ENCODE results near the gene MINK1.

MINK1 gene

GRCh38 chr17:4833178-4833940 is at the start of gene MINK1:
Gene MINK1, plus strand, starts transcription at chr17:4833340. Its CDS starts 244 bp downstream, at chr17:4833584.
- DNase-seq, result peak; percentile 79

- no peak for DNase-seq
Observed at GRCh38 chr17:4785311-4786105, 47.6 kb upstream of the MINK1 start.

- DNase-seq, result no peak
Observed at GRCh38 chr17:4786106-4786511, 47.0 kb upstream of the MINK1 start, which contains the start of gene VMO1. Gene VMO1, minus strand, starts transcription at chr17:4786364. Its CDS starts 12 bp downstream, at chr17:4786352.

GRCh38 chr17:4786516-4786915 is 46.6 kb upstream of the MINK1 start:
- no peak for DNase-seq

- no peak for DNase-seq
Observed at GRCh38 chr17:4788159-4788806, 44.9 kb upstream of the MINK1 start.

GRCh38 chr17:4788807-4789700 is 44.1 kb upstream of the MINK1 start, which contains the start of gene GLTPD2:
Gene GLTPD2, plus strand, starts transcription at chr17:4788964. Its CDS starts 48 bp downstream, at chr17:4789012.
- no peak for DNase-seq

- no peak for DNase-seq
Observed at GRCh38 chr17:4789701-4789950, 43.5 kb upstream of the MINK1 start.

- DNase-seq, result peak; percentile 55
Observed at GRCh38 chr17:4789951-4790704, 43.0 kb upstream of the MINK1 start.

- no peak for DNase-seq
Observed at GRCh38 chr17:4790705-4791088, 42.4 kb upstream of the MINK1 start.

- DNase-seq, result no peak
Observed at GRCh38 chr17:4795168-4795567, 38.0 kb upstream of the MINK1 start.

GRCh38 chr17:4796552-4796920 is 36.6 kb upstream of the MINK1 start:
- no peak for DNase-seq

GRCh38 chr17:4800462-4801196 is 32.5 kb upstream of the MINK1 start:
- no peak for DNase-seq

- no peak for DNase-seq
Observed at GRCh38 chr17:4802228-4802627, 30.9 kb upstream of the MINK1 start, which contains the start of gene C17orf114. Gene C17orf114, minus strand, starts transcription at chr17:4802328.

GRCh38 chr17:4806456-4806776 is 26.7 kb upstream of the MINK1 start:
- no peak for DNase-seq

GRCh38 chr17:4806777-4807604 is 26.1 kb upstream of the MINK1 start, which contains the start of gene PLD2:
Gene PLD2, plus strand, starts transcription at chr17:4807152. Its CDS starts 621 bp downstream, at chr17:4807773.
- peak; percentile 70 for DNase-seq

- DNase-seq, result no peak
Observed at GRCh38 chr17:4807605-4808377, 25.3 kb upstream of the MINK1 start.

GRCh38 chr17:4808378-4808767 is 24.8 kb upstream of the MINK1 start:
- DNase-seq, result no peak

GRCh38 chr17:4810696-4811290 is 22.3 kb upstream of the MINK1 start:
- no peak for DNase-seq

- DNase-seq, result no peak
Observed at GRCh38 chr17:4811471-4811870, 21.7 kb upstream of the MINK1 start.
